Neural progenitor cell (in vitro differentiated cells): ENCODE results near the gene SH2D1B. TPM values are rescaled to one million over a fixed set of nuclear protein-coding genes. Genes with fewer than 3 reads are reported as not detected.

ENCODE experiments used
- DNase-seq: peaks from one replicate; pipeline ENCODE4 v3.0.0-alpha.2; 2016; ENCODE audit warnings: low spot score
- H2AFZ ChIP-seq: fragments of 200-600 bp; sonication (generic); replicated peaks from 2 replicates; pipeline ENCODE4 v1.6.1; 2016; ENCODE audit warnings: antibody characterized with exemption
- H3F3A ChIP-seq: fragments of 200-600 bp; sonication (generic); 2 replicates; pipeline ENCODE4 v1.6.1; 2016; ENCODE audit warnings: antibody characterized with exemption, low read depth
- H3K27ac ChIP-seq: fragments of 200-600 bp; sonication (generic); 2 replicates; pipeline ENCODE4 v1.5.1; 2016; ENCODE audit warnings: mild to moderate bottlenecking
- H3K27me3 ChIP-seq: fragments of 200-600 bp; sonication (generic); 2 replicates; pipeline ENCODE4 v1.6.1; 2016; ENCODE audit warnings: mild to moderate bottlenecking, moderate library complexity
- H3K36me3 ChIP-seq: fragments of 200-600 bp; sonication (generic); 2 replicates; pipeline ENCODE4 v1.5.1; 2016
- H3K4me1 ChIP-seq: fragments of 200-600 bp; sonication (generic); 2 replicates; pipeline ENCODE4 v1.6.1; 2016; ENCODE audit warnings: mixed run types
- H3K4me2 ChIP-seq: fragments of 200-600 bp; sonication (generic); 2 replicates; pipeline ENCODE4 v1.6.1; 2016
- H3K4me3 ChIP-seq: fragments of 200-600 bp; sonication (generic); 2 replicates; pipeline ENCODE4 v1.5.1; 2016
- H3K79me2 ChIP-seq: fragments of 200-600 bp; sonication (generic); 2 replicates; pipeline ENCODE4 v1.6.1; 2016; ENCODE audit warnings: low read depth
- H3K9ac ChIP-seq: fragments of 200-600 bp; sonication (generic); 2 replicates; pipeline ENCODE4 v1.6.1; 2016
- H3K9me3 ChIP-seq: fragments of 200-600 bp; sonication (generic); 2 replicates; pipeline ENCODE4 v1.5.1; 2016; ENCODE audit warnings: low read depth
- H4K20me1 ChIP-seq: fragments of 200-600 bp; sonication (generic); 2 replicates; pipeline ENCODE4 v1.6.1; 2016; ENCODE audit warnings: low read depth
- H3K27ac Mint-ChIP-seq: 3 replicates; pipeline ENCODE4 v1.8.0; 2021; ENCODE audit warnings: mixed read lengths
- H3K27me3 Mint-ChIP-seq: 2 replicates; pipeline ENCODE4 v1.8.0; 2022; ENCODE audit warnings: low read depth, mild to moderate bottlenecking, inconsistent platforms, moderate library complexity, mixed read lengths; ENCODE audit not compliant: insufficient read depth
- H3K36me3 Mint-ChIP-seq: 3 replicates; pipeline ENCODE4 v1.8.0; 2021; ENCODE audit warnings: mixed read lengths
- H3K4me1 Mint-ChIP-seq: 3 replicates; pipeline ENCODE4 v1.8.0; 2021; ENCODE audit warnings: mixed read lengths
- H3K4me3 Mint-ChIP-seq: 3 replicates; pipeline ENCODE4 v1.8.0; 2021; ENCODE audit warnings: mild to moderate bottlenecking, moderate library complexity, mixed read lengths
- H3K9me3 Mint-ChIP-seq: 3 replicates; pipeline ENCODE4 v1.8.0; 2020; ENCODE audit warnings: mixed read lengths
- EZH2 ChIP-seq: fragments of 200-600 bp; sonication (generic); IDR thresholded peaks from 2 replicates; pipeline ENCODE4 v1.6.1; 2017; ENCODE audit warnings: antibody characterized with exemption, mild to moderate bottlenecking, moderate library complexity
- EZH2phosphoT487 ChIP-seq: fragments of 200-600 bp; sonication (generic); IDR thresholded peaks from 2 replicates; pipeline ENCODE4 v1.6.1; 2017; ENCODE audit warnings: antibody characterized with exemption
- total RNA-seq: library from RNA; depleted of rRNA; stranded (reverse); fragments of >200 nt; gene quantifications from 2 replicates; pipeline ENCODE4 v1.2.3, GENCODE V29; 2015; ENCODE audit warnings: low replicate concordance
- TF ChIP-seq, protein P1 (sequence below): fragments of 200-600 bp; sonication (generic); IDR thresholded peaks from 2 replicates; pipeline ENCODE4 v1.5.1; 2017; ENCODE audit warnings: antibody characterized with exemption, mild to moderate bottlenecking

SH2D1B gene
- total RNA-seq, 1 donor from 2014 or later: not detected

- no peak overlapping the region for H3K9ac ChIP-seq
- Mint-ChIP-seq H3K27me3 (peaks cover 1% of the 10 kb centered on the region), H3K36me3 (no peaks in the 10 kb centered on the region), H3K9me3 (peaks cover 7% of the 10 kb centered on the region), H3K27ac (peak overlapping the region; percentile 34), H3K4me3 (no peak overlapping the region), H3K4me1 (peaks cover 11% of the 10 kb centered on the region)
- no peak overlapping the region for H3K4me3 ChIP-seq
- H3K4me1 ChIP-seq: no peaks in the 10 kb centered on the region
- TF ChIP-seq, protein P1, sequence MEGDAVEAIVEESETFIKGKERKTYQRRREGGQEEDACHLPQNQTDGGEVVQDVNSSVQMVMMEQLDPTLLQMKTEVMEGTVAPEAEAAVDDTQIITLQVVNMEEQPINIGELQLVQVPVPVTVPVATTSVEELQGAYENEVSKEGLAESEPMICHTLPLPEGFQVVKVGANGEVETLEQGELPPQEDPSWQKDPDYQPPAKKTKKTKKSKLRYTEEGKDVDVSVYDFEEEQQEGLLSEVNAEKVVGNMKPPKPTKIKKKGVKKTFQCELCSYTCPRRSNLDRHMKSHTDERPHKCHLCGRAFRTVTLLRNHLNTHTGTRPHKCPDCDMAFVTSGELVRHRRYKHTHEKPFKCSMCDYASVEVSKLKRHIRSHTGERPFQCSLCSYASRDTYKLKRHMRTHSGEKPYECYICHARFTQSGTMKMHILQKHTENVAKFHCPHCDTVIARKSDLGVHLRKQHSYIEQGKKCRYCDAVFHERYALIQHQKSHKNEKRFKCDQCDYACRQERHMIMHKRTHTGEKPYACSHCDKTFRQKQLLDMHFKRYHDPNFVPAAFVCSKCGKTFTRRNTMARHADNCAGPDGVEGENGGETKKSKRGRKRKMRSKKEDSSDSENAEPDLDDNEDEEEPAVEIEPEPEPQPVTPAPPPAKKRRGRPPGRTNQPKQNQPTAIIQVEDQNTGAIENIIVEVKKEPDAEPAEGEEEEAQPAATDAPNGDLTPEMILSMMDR: no peak
- no peak for TF ChIP-seq EZH2phosphoT487
- H3F3A ChIP-seq: no peaks in the 10 kb centered on the region
- no peak overlapping the region for H3K4me2 ChIP-seq
- H3K27me3 ChIP-seq: no peaks in the 10 kb centered on the region
- no peaks in the 10 kb centered on the region for H3K79me2 ChIP-seq
- DNase-seq: no peak
- H3K9me3 ChIP-seq: no peaks in the 10 kb centered on the region
- no peaks in the 10 kb centered on the region for H3K36me3 ChIP-seq
- H3K27ac ChIP-seq: no peak overlapping the region
- H2AFZ ChIP-seq: no peak overlapping the region
- H4K20me1 ChIP-seq: no peaks in the 10 kb centered on the region
These were observed 5.7 kb upstream of the SH2D1B start for GRCh38 chr1:162417650-162418049.

- Histone ChIP-seq H3K27me3 (no peaks in the 10 kb centered on the region), H3K27ac (no peak overlapping the region), H3K4me2 (no peak overlapping the region), H4K20me1 (no peaks in the 10 kb centered on the region), H3K4me1 (no peaks in the 10 kb centered on the region), H3K79me2 (no peaks in the 10 kb centered on the region), H3K9me3 (no peaks in the 10 kb centered on the region), H3K36me3 (no peaks in the 10 kb centered on the region), H2AFZ (no peak overlapping the region), H3K9ac (no peak overlapping the region), H3F3A (no peaks in the 10 kb centered on the region), H3K4me3 (no peak overlapping the region)
- no peak for TF ChIP-seq EZH2
- no peak for TF ChIP-seq EZH2phosphoT487
- TF ChIP-seq, protein P1: no peak
- no peak for DNase-seq
- Mint-ChIP-seq H3K27me3 (peaks cover 4% of the 10 kb centered on the region), H3K4me1 (peaks cover 11% of the 10 kb centered on the region), H3K9me3 (peaks cover 7% of the 10 kb centered on the region), H3K4me3 (no peak overlapping the region), H3K27ac (no peak overlapping the region), H3K36me3 (no peaks in the 10 kb centered on the region)
These were observed 5.0 kb upstream of the SH2D1B start for GRCh38 chr1:162416909-162417308.

- H3K4me3 ChIP-seq: no peak overlapping the region
- H3K9me3 ChIP-seq: no peaks in the 10 kb centered on the region
- Mint-ChIP-seq H3K4me1 (peaks cover 11% of the 10 kb centered on the region), H3K27me3 (peaks cover 4% of the 10 kb centered on the region), H3K36me3 (no peaks in the 10 kb centered on the region), H3K4me3 (no peak overlapping the region), H3K27ac (no peak overlapping the region), H3K9me3 (peaks cover 7% of the 10 kb centered on the region)
- H3K27me3 ChIP-seq: no peaks in the 10 kb centered on the region
- H2AFZ ChIP-seq: no peak overlapping the region
- no peaks in the 10 kb centered on the region for H4K20me1 ChIP-seq
- no peak overlapping the region for H3K4me2 ChIP-seq
- no peak for DNase-seq
- no peaks in the 10 kb centered on the region for H3K79me2 ChIP-seq
- no peaks in the 10 kb centered on the region for H3F3A ChIP-seq
- H3K9ac ChIP-seq: no peak overlapping the region
- no peak overlapping the region for H3K27ac ChIP-seq
- H3K4me1 ChIP-seq: no peaks in the 10 kb centered on the region
- TF ChIP-seq EZH2 (no peak), EZH2phosphoT487 (no peak)
- TF ChIP-seq, protein P1: no peak
- H3K36me3 ChIP-seq: no peaks in the 10 kb centered on the region
These were observed 4.3 kb upstream of the SH2D1B start for GRCh38 chr1:162416215-162416614.
